GM21381 (cell line): Measurements from ENCODE around the gene IGSF21.

Experiments
- ATAC-seq: cut with Tn5 transposase; IDR thresholded peaks from one replicate; pipeline ENCODE4 v1.9.1; 2021; ENCODE audit warnings: mild to moderate bottlenecking, moderate library complexity; ENCODE audit not compliant: unreplicated experiment

IGSF21 gene

GRCh38 chr1:18204575-18204974 is 97.0 kb downstream of the IGSF21 start:
- no peak for ATAC-seq

- ATAC-seq = no peak
Observed at GRCh38 chr1:18205319-18205718, 97.7 kb downstream of the IGSF21 start.

GRCh38 chr1:18211764-18212163 is 104.2 kb downstream of the IGSF21 start:
- ATAC-seq = no peak

GRCh38 chr1:18217398-18218043 is 109.9 kb downstream of the IGSF21 start:
- ATAC-seq = no peak

GRCh38 chr1:18229625-18230024 is 122.0 kb downstream of the IGSF21 start:
- no peak for ATAC-seq

- no peak for ATAC-seq
Observed at GRCh38 chr1:18230321-18230720, 122.7 kb downstream of the IGSF21 start.

- ATAC-seq = no peak
Observed at GRCh38 chr1:18230840-18231239, 123.2 kb downstream of the IGSF21 start.

GRCh38 chr1:18232052-18232451 is 124.5 kb downstream of the IGSF21 start:
- ATAC-seq = no peak

GRCh38 chr1:18233176-18233864 is 125.7 kb downstream of the IGSF21 start:
- no peak for ATAC-seq

GRCh38 chr1:18234790-18235242 is 127.2 kb downstream of the IGSF21 start:
- ATAC-seq = no peak

GRCh38 chr1:18237371-18237770 is 129.8 kb downstream of the IGSF21 start:
- no peak for ATAC-seq

- no peak for ATAC-seq
Observed at GRCh38 chr1:18238190-18238589, 130.6 kb downstream of the IGSF21 start.

GRCh38 chr1:18239671-18240070 is 132.1 kb downstream of the IGSF21 start:
- no peak for ATAC-seq

GRCh38 chr1:18240906-18241305 is 133.3 kb downstream of the IGSF21 start:
- ATAC-seq = no peak

GRCh38 chr1:18241891-18242290 is 134.3 kb downstream of the IGSF21 start:
- ATAC-seq = no peak

- ATAC-seq = no peak
Observed at GRCh38 chr1:18243503-18244175, 136.0 kb downstream of the IGSF21 start.

- ATAC-seq = no peak
Observed at GRCh38 chr1:18244762-18245161, 137.2 kb downstream of the IGSF21 start.

- ATAC-seq = no peak
Observed at GRCh38 chr1:18245647-18246046, 138.0 kb downstream of the IGSF21 start.

- no peak for ATAC-seq
Observed at GRCh38 chr1:18246543-18246942, 138.9 kb downstream of the IGSF21 start.

GRCh38 chr1:18247151-18247550 is 139.6 kb downstream of the IGSF21 start:
- no peak for ATAC-seq

- no peak for ATAC-seq
Observed at GRCh38 chr1:18249631-18250030, 142.0 kb downstream of the IGSF21 start.

GRCh38 chr1:18253093-18253492 is 145.5 kb downstream of the IGSF21 start:
- no peak for ATAC-seq
